ENCODE results near the gene MTMR3.

The MTMR3 gene

GRCh38 chr22:29973269-29973668 lies 90.3 kb downstream of the MTMR3 start:
- TF ChIP-seq, protein P1, sequence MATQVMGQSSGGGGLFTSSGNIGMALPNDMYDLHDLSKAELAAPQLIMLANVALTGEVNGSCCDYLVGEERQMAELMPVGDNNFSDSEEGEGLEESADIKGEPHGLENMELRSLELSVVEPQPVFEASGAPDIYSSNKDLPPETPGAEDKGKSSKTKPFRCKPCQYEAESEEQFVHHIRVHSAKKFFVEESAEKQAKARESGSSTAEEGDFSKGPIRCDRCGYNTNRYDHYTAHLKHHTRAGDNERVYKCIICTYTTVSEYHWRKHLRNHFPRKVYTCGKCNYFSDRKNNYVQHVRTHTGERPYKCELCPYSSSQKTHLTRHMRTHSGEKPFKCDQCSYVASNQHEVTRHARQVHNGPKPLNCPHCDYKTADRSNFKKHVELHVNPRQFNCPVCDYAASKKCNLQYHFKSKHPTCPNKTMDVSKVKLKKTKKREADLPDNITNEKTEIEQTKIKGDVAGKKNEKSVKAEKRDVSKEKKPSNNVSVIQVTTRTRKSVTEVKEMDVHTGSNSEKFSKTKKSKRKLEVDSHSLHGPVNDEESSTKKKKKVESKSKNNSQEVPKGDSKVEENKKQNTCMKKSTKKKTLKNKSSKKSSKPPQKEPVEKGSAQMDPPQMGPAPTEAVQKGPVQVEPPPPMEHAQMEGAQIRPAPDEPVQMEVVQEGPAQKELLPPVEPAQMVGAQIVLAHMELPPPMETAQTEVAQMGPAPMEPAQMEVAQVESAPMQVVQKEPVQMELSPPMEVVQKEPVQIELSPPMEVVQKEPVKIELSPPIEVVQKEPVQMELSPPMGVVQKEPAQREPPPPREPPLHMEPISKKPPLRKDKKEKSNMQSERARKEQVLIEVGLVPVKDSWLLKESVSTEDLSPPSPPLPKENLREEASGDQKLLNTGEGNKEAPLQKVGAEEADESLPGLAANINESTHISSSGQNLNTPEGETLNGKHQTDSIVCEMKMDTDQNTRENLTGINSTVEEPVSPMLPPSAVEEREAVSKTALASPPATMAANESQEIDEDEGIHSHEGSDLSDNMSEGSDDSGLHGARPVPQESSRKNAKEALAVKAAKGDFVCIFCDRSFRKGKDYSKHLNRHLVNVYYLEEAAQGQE (IDR thresholded peaks at IDR 0.05; ENCODE audit: insufficient read depth in 1 of 2, low read depth in 2 of 2, low read length in 2 of 2), result no peak
- TF ChIP-seq FOXP2 (optimal IDR thresholded peaks at IDR 0.05; ENCODE audit: borderline replicate concordance, extremely low read depth, extremely low read length, insufficient read depth), result no peak
- no peak for TF ChIP-seq TAF1 (IDR thresholded peaks at IDR 0.05; ENCODE audit: borderline replicate concordance, insufficient read depth, low read length)
- TF ChIP-seq SIN3A (IDR thresholded peaks at IDR 0.05; ENCODE audit: borderline replicate concordance, insufficient read depth, low read length), result no peak
- TF ChIP-seq POLR2AphosphoS5 (IDR thresholded peaks at IDR 0.05; ENCODE audit: low read depth, low read length), result no peak

- TF ChIP-seq POLR2AphosphoS5 (IDR thresholded peaks at IDR 0.05; ENCODE audit: low read depth, low read length), result no peak
- TF ChIP-seq, protein P1 (IDR thresholded peaks at IDR 0.05; ENCODE audit: insufficient read depth in 1 of 2, low read depth in 2 of 2, low read length in 2 of 2), result no peak
- no peak for TF ChIP-seq SIN3A (IDR thresholded peaks at IDR 0.05; ENCODE audit: borderline replicate concordance, insufficient read depth, low read length)
- no peak for TF ChIP-seq TAF1 (IDR thresholded peaks at IDR 0.05; ENCODE audit: borderline replicate concordance, insufficient read depth, low read length)
- TF ChIP-seq FOXP2 (optimal IDR thresholded peaks at IDR 0.05; ENCODE audit: borderline replicate concordance, extremely low read depth, extremely low read length, insufficient read depth), result no peak
Observed at GRCh38 chr22:29975494-29975893, 92.5 kb downstream of the MTMR3 start.

- no peak for TF ChIP-seq FOXP2 (optimal IDR thresholded peaks at IDR 0.05; ENCODE audit: borderline replicate concordance, extremely low read depth, extremely low read length, insufficient read depth)
- TF ChIP-seq, protein P1 (IDR thresholded peaks at IDR 0.05; ENCODE audit: insufficient read depth in 1 of 2, low read depth in 2 of 2, low read length in 2 of 2), result no peak
- TF ChIP-seq SIN3A (IDR thresholded peaks at IDR 0.05; ENCODE audit: borderline replicate concordance, insufficient read depth, low read length), result no peak
- TF ChIP-seq POLR2AphosphoS5 (IDR thresholded peaks at IDR 0.05; ENCODE audit: low read depth, low read length), result no peak
- no peak for TF ChIP-seq TAF1 (IDR thresholded peaks at IDR 0.05; ENCODE audit: borderline replicate concordance, insufficient read depth, low read length)
Observed at GRCh38 chr22:29977107-29977506, 94.1 kb downstream of the MTMR3 start.

- TF ChIP-seq, protein P1 (IDR thresholded peaks at IDR 0.05; ENCODE audit: insufficient read depth in 1 of 2, low read depth in 2 of 2, low read length in 2 of 2), result no peak
- TF ChIP-seq SIN3A (IDR thresholded peaks at IDR 0.05; ENCODE audit: borderline replicate concordance, insufficient read depth, low read length), result no peak
- TF ChIP-seq FOXP2 (optimal IDR thresholded peaks at IDR 0.05; ENCODE audit: borderline replicate concordance, extremely low read depth, extremely low read length, insufficient read depth), result no peak
- TF ChIP-seq TAF1 (IDR thresholded peaks at IDR 0.05; ENCODE audit: borderline replicate concordance, insufficient read depth, low read length), result no peak
- TF ChIP-seq POLR2AphosphoS5 (IDR thresholded peaks at IDR 0.05; ENCODE audit: low read depth, low read length), result no peak
Observed at GRCh38 chr22:29979777-29980321, 96.9 kb downstream of the MTMR3 start.

All from PFSK-1 (cell line).